SW 1271 (cell line): ENCODE data around the gene TEX22.

Source experiments
- DNase-seq, 2 experiments: peaks; one replicate each; lab custom pipeline; 2025; lab: John Stamatoyannopoulos, UW

TEX22 gene

DNA sequence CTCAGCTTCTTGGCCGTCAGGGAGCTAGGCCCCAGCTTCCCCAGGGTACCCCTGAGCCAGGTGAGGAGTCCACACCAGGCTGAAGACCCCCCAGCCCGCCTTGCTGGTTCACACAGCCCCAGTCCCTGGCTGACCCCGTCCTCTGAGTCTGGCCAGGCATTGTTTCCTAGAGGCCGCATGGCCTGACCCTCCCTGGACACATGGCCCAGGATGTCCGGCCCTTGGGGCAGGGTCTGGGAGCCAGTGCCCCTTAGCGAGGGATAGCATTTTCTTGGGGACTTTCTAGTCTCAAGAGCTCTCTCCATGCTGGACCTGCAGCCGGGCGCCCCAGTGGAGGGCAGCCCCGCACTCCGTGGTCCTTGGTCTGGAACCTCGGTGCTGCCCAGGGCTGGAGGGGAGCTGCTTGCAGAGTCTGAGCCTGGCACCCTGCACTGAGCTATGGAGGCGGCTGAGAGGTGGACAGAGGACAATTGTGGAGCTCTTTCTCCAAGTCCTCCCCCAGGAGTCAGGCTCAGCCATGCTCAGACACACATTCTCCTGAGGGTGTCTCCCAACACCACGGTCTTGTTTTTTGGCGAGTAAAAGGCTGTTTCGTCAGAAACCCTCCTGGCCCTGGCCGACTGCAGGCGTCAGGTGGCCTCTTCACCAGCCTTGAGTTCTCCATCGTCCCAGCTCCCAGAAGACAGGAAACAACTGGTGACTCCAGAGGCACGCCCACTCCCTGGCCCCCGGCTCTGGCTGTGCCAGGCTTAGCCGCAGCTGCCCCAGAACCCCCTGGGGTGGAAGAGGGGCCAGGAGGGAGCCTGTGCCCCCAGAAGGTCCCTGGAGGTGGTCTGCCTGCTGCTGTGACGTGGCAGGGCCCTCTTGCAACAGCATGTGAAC is 58.6 kb downstream of the TEX22 start:
- DNase-seq: no peak

- no peak for DNase-seq
Measured at GRCh38 chr14:105458010-105458409, 59.7 kb downstream of the TEX22 start.

GRCh38 chr14:105458571-105458970 is 60.2 kb downstream of the TEX22 start:
- no peak for DNase-seq

DNA sequence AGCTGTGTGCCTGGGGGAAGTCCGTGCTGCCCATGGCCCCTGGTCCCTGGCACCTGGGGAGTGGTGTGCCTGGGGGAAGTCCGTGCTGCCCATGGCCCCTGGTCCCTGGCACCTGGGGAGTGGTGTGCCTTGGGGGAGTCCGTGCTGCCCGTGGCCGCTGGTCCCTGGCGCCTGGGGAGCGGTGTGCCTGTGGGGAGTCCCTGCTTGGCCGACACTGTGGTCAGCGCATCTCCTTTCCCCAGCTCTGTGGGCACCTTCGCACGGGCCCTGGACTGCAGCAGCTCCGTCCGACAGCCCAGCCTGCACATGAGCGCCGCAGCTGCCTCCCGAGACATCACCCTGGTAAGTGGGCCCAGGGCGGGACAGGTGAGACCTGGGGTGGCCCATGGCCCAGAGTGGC is 61.8 kb downstream of the TEX22 start:
- no peak for DNase-seq

DNA sequence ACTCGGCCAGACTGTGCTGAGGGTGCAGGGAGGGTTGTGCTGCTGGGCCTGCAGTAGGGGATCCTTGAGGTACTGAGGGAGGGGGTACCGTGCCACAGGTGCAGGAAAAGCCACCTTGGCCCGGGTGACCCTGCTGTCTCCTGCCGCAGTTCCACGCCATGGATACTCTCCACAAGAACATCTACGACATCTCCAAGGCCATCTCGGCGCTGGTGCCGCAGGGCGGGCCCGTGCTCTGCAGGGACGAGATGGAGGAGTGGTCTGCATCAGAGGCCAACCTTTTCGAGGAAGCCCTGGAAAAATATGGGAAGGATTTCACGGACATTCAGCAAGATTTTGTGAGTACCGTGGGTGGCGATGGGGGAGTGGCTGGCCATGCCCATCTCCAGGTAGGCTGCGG is 62.3 kb downstream of the TEX22 start:
- DNase-seq: no peak

- no peak for DNase-seq
Measured at GRCh38 chr14:105461903-105462302, 63.6 kb downstream of the TEX22 start.
